ENCODE results near the gene COL5A3. TPM values are rescaled to one million over a fixed set of nuclear protein-coding genes. Genes with fewer than 3 reads are reported as not detected.

Gene COL5A3
- total RNA-seq, 4 donors from 2014 or later = 1.2 to 9.1 (median 4.1) TPM

GRCh38 chr19:9970481-9970880, 39.8 kb downstream of the COL5A3 start:
- DNase-seq = no peak
- H3K27ac ChIP-seq = no peak overlapping the region
- no peaks in the 10 kb centered on the region for H3K36me3 ChIP-seq
- TF ChIP-seq CTCF (IDR thresholded peaks at IDR 0.05) (no peak), POLR2A (IDR thresholded peaks at IDR 0.05) (no peak)
- no peaks in the 10 kb centered on the region for H3K4me1 ChIP-seq
- H3K27me3 ChIP-seq = no peaks in the 10 kb centered on the region
- no peaks in the 10 kb centered on the region for H3K9me3 ChIP-seq
- no peak overlapping the region for H3K4me3 ChIP-seq

GRCh38 chr19:9969688-9969975, 40.7 kb downstream of the COL5A3 start:
- Histone ChIP-seq H3K9me3 (no peaks in the 10 kb centered on the region), H3K27me3 (no peaks in the 10 kb centered on the region), H3K27ac (no peak overlapping the region), H3K4me1 (no peaks in the 10 kb centered on the region), H3K4me3 (no peak overlapping the region), H3K36me3 (no peaks in the 10 kb centered on the region)
- no peak for DNase-seq
- TF ChIP-seq CTCF (IDR thresholded peaks at IDR 0.05) (no peak), POLR2A (IDR thresholded peaks at IDR 0.05) (no peak)

GRCh38 chr19:9968820-9969687, 41.2 kb downstream of the COL5A3 start:
- H3K27me3 ChIP-seq = no peaks in the 10 kb centered on the region
- TF ChIP-seq POLR2A (IDR thresholded peaks at IDR 0.05) (no peak), CTCF (IDR thresholded peaks at IDR 0.05) (no peak)

GRCh38 chr19:9967326-9967725, 43.0 kb downstream of the COL5A3 start:
- Histone ChIP-seq H3K27ac (no peak overlapping the region), H3K4me3 (no peak overlapping the region), H3K27me3 (no peaks in the 10 kb centered on the region), H3K36me3 (no peaks in the 10 kb centered on the region), H3K4me1 (no peaks in the 10 kb centered on the region), H3K9me3 (no peaks in the 10 kb centered on the region)
- TF ChIP-seq POLR2A (IDR thresholded peaks at IDR 0.05) (no peak), CTCF (IDR thresholded peaks at IDR 0.05) (no peak)
- no peak for DNase-seq

More at GRCh38 chr19:9968820-9969687, 41.2 kb downstream of the COL5A3 start:
- no peak overlapping the region for H3K27ac ChIP-seq
- H3K36me3 ChIP-seq = no peaks in the 10 kb centered on the region
- H3K9me3 ChIP-seq = no peaks in the 10 kb centered on the region
- no peak for DNase-seq
- H3K4me3 ChIP-seq = no peak overlapping the region
- no peaks in the 10 kb centered on the region for H3K4me1 ChIP-seq

- Histone ChIP-seq H3K27ac (no peak overlapping the region), H3K36me3 (no peaks in the 10 kb centered on the region), H3K4me3 (no peak overlapping the region), H3K4me1 (no peaks in the 10 kb centered on the region), H3K9me3 (no peaks in the 10 kb centered on the region), H3K27me3 (no peaks in the 10 kb centered on the region)
- TF ChIP-seq POLR2A (IDR thresholded peaks at IDR 0.05) (no peak), CTCF (IDR thresholded peaks at IDR 0.05) (no peak)
- no peak for DNase-seq
Observed at GRCh38 chr19:9966448-9966847, 43.9 kb downstream of the COL5A3 start.

Measured in Peyer's patch (tissue), 4 donors.